Spleen (tissue), 7 donors: Measurements from ENCODE around the gene ITIH6.

Experiments used
- POLR2AphosphoS5 ChIP-seq, 3 donors: sonication (generic); formaldehyde crosslinking; IDR thresholded peaks; one replicate each; pipeline ENCODE4 v1.5.1; 2017; ENCODE audit warnings: antibody characterized with exemption in 3 of 3
- TF ChIP-seq, protein P1 (sequence below), 11 experiments: fragments of 200-600 bp in 7 of 11; fragments of 450-650 bp in 4 of 11; sonication (generic) in 4 of 11; IDR thresholded peaks in 8 of 11; conservative IDR thresholded peaks in 3 of 11; 1 replicate in 7 of 11; 2 replicates in 4 of 11; pipeline versions ENCODE4 v1.4.0 to v1.8.0; 2016 to 2021; ENCODE audit warnings: antibody characterized with exemption in 11 of 11, inconsistent platforms in 4 of 11, mild to moderate bottlenecking in 1 of 11
- donor health status: DM: no; HTN: no; CAD: no; lungs with moderate emphysema.
- donor health status: DM: no; HTN: no; CAD: no.
- donor health status: DM: no; HTN: no; CAD: no.

GRCh38 chrX:54747733-54748393, 50.2 kb downstream of the ITIH6 start:
- TF ChIP-seq, protein P1, sequence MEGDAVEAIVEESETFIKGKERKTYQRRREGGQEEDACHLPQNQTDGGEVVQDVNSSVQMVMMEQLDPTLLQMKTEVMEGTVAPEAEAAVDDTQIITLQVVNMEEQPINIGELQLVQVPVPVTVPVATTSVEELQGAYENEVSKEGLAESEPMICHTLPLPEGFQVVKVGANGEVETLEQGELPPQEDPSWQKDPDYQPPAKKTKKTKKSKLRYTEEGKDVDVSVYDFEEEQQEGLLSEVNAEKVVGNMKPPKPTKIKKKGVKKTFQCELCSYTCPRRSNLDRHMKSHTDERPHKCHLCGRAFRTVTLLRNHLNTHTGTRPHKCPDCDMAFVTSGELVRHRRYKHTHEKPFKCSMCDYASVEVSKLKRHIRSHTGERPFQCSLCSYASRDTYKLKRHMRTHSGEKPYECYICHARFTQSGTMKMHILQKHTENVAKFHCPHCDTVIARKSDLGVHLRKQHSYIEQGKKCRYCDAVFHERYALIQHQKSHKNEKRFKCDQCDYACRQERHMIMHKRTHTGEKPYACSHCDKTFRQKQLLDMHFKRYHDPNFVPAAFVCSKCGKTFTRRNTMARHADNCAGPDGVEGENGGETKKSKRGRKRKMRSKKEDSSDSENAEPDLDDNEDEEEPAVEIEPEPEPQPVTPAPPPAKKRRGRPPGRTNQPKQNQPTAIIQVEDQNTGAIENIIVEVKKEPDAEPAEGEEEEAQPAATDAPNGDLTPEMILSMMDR (IDR thresholded peaks at IDR 0.05 in 8 of 11, conservative IDR thresholded peaks at IDR 0.05 in 3 of 11) = no peak
- TF ChIP-seq POLR2AphosphoS5 (IDR thresholded peaks at IDR 0.05) = no peak
